H1 (cell line): ENCODE results near the gene SRGAP2C. TPM values are rescaled to one million over a fixed set of nuclear protein-coding genes. Genes with fewer than 3 reads are reported as not detected.
"Not testable (repeated sequence)": the region's sequence is repeated elsewhere in the genome, so short reads cannot be mapped to it uniquely, and the experiment has no call there.

Experiments used
- CTCF ChIA-PET: fragments of 300-600 bp; sonication (Branson Sonifier 250); formaldehyde crosslinking; loops from one replicate; lab custom pipeline; 2021; ENCODE audit not compliant: partially characterized antibody; lab: Charles Lee
- POLR2A ChIA-PET: fragments of 300-600 bp; sonication (Branson Sonifier 250); formaldehyde crosslinking; loops from one replicate; lab custom pipeline; 2021; ENCODE audit warnings: inconsistent platforms; ENCODE audit not compliant: partially characterized antibody; lab: Charles Lee
- DNase-seq, 2 experiments: peaks; one replicate each; pipeline versions ENCODE4 v3.0.0 to v3.0.0-alpha.2; 2010 to 2022; ENCODE audit warnings: low spot score in 2 of 2, low read depth in 1 of 2, mixed read lengths in 1 of 2
- FAIRE-seq: peaks from 2 replicates; lab custom pipeline; 2011; peaks lifted over from hg19 to GRCh38; lab: Jason Lieb, UNC
- H2AFZ ChIP-seq: 2 replicates; pipeline ENCODE4 v1.8.1; 2012; ENCODE audit warnings: low read length, inconsistent platforms
- H2AK5ac ChIP-seq: 2 replicates; pipeline ENCODE4 v1.6.1; 2013; ENCODE audit warnings: low read depth, low read length
- H2BK120ac ChIP-seq: replicated peaks from 2 replicates; pipeline ENCODE3; 2013; ENCODE audit warnings: low read depth, low read length, inconsistent platforms
- H2BK12ac ChIP-seq: 2 replicates; pipeline ENCODE4 v1.6.1; 2013; ENCODE audit warnings: low read depth, low read length
- H2BK15ac ChIP-seq: 2 replicates; pipeline ENCODE4 v1.6.1; 2013; ENCODE audit warnings: low read length
- H2BK20ac ChIP-seq: 2 replicates; pipeline ENCODE4 v1.6.1; 2013; ENCODE audit warnings: low read length
- H2BK5ac ChIP-seq: 2 replicates; pipeline ENCODE4 v1.6.1; 2013; ENCODE audit warnings: low read depth, low read length
- H3K14ac ChIP-seq: 2 replicates; pipeline ENCODE4 v1.6.1; 2013; ENCODE audit warnings: inconsistent platforms; ENCODE audit not compliant: insufficient read length
- H3K18ac ChIP-seq: 2 replicates; pipeline ENCODE4 v1.6.1; 2013; ENCODE audit warnings: low read length; ENCODE audit errors: extremely low read depth
- H3K23ac ChIP-seq: 2 replicates; pipeline ENCODE4 v1.6.1; 2013; ENCODE audit warnings: inconsistent platforms; ENCODE audit not compliant: insufficient read length
- H3K23me2 ChIP-seq: 2 replicates; pipeline ENCODE4 v1.6.1; 2013; ENCODE audit warnings: low read depth, low read length
- H3K27ac ChIP-seq: 2 replicates; pipeline ENCODE4 v1.6.1; 2011; ENCODE audit warnings: low read depth, low read length, inconsistent platforms
- H3K27me3 ChIP-seq, 4 experiments: replicated peaks in 1 of 4; 1 replicate in 1 of 4; 2 replicates in 3 of 4; pipeline versions ENCODE4 v1.6.1 to v1.8.1; 2011 to 2013; ENCODE audit warnings: low read length in 3 of 4, mild to moderate bottlenecking in 3 of 4, inconsistent platforms in 2 of 4, mixed read lengths in 2 of 4, moderate library complexity in 1 of 4; ENCODE audit not compliant: control insufficient read depth in 3 of 4, insufficient read depth in 3 of 4; ENCODE audit errors: extremely low read depth in 1 of 4
- H3K36me3 ChIP-seq, 4 experiments: 2 replicates each; pipeline versions ENCODE4 v1.6.1 to v1.8.1; 2011 to 2013; ENCODE audit warnings: mild to moderate bottlenecking in 4 of 4, low read length in 3 of 4, moderate library complexity in 2 of 4, control low read depth in 1 of 4, inconsistent platforms in 1 of 4; ENCODE audit not compliant: insufficient read depth in 4 of 4, control insufficient read depth in 2 of 4
- H3K4ac ChIP-seq: replicated peaks from 2 replicates; pipeline ENCODE3; 2013; ENCODE audit warnings: low read length, low read depth, mixed read lengths, inconsistent platforms; ENCODE audit not compliant: insufficient read length
- H3K4me1 ChIP-seq, 4 experiments: replicated peaks in 1 of 4; 1 replicate in 1 of 4; 2 replicates in 3 of 4; pipeline versions ENCODE4 v1.6.1 to v1.8.1; 2011 to 2013; ENCODE audit warnings: low read length in 3 of 4, inconsistent platforms in 2 of 4, mixed read lengths in 1 of 4; ENCODE audit not compliant: insufficient read depth in 4 of 4, control insufficient read depth in 3 of 4
- H3K4me2 ChIP-seq, 2 experiments: 2 replicates each; pipeline versions ENCODE4 v1.6.1 to v1.8.1; 2011 to 2013; ENCODE audit warnings: low read depth in 2 of 2, low read length in 2 of 2, control low read depth in 1 of 2, inconsistent platforms in 1 of 2, mild to moderate bottlenecking in 1 of 2; ENCODE audit not compliant: insufficient read depth in 1 of 2
- H3K4me3 ChIP-seq, 4 experiments: fragments of 200-600, 300-600 bp in 1 of 4; sonication (generic), shearing (Covaris generic), sonication (Bioruptor Twin) in 1 of 4; 2 replicates each; pipeline versions ENCODE4 v1.5.1 to v1.8.1; 2011 to 2016; ENCODE audit warnings: low read length in 4 of 4, low read depth in 3 of 4, control low read depth in 2 of 4, inconsistent platforms in 2 of 4, mild to moderate bottlenecking in 2 of 4, mixed read lengths in 1 of 4, moderate library complexity in 1 of 4; ENCODE audit not compliant: insufficient read depth in 2 of 4; ENCODE audit errors: extremely low read depth in 1 of 4
- H3K56ac ChIP-seq: replicated peaks from 2 replicates; pipeline ENCODE3; 2013; ENCODE audit warnings: low read depth, mild to moderate bottlenecking, mixed read lengths, low read length, inconsistent platforms; ENCODE audit not compliant: insufficient read length
- H3K79me1 ChIP-seq: 2 replicates; pipeline ENCODE4 v1.6.1; 2013; ENCODE audit warnings: low read depth, low read length, control low read depth
- H3K79me2 ChIP-seq, 2 experiments: 2 replicates each; pipeline versions ENCODE4 v1.6.1 to v1.8.1; 2012 to 2013; ENCODE audit warnings: low read length in 2 of 2, mild to moderate bottlenecking in 2 of 2, inconsistent platforms in 1 of 2; ENCODE audit not compliant: insufficient read depth in 2 of 2, control insufficient read depth in 1 of 2
- H3K9ac ChIP-seq, 4 experiments: replicated peaks in 1 of 4; 1 replicate in 1 of 4; 2 replicates in 3 of 4; pipeline versions ENCODE4 v1.6.1 to v1.8.1; 2011 to 2013; ENCODE audit warnings: low read depth in 3 of 4, low read length in 3 of 4, control low read depth in 2 of 4, mild to moderate bottlenecking in 2 of 4, moderate library complexity in 2 of 4, inconsistent platforms in 1 of 4; ENCODE audit errors: extremely low read depth in 1 of 4
- H3K9me3 ChIP-seq, 2 experiments: 2 replicates each; pipeline versions ENCODE4 v1.6.1 to v1.8.1; 2012 to 2013; ENCODE audit warnings: mild to moderate bottlenecking in 2 of 2, moderate library complexity in 2 of 2, control low read depth in 1 of 2, inconsistent platforms in 1 of 2, low read depth in 1 of 2, low read length in 1 of 2, mixed read lengths in 1 of 2; ENCODE audit not compliant: insufficient read depth in 2 of 2
- H4K20me1 ChIP-seq, 2 experiments: replicated peaks in 1 of 2; 2 replicates each; pipeline versions ENCODE3 to v1.8.1; 2011 to 2013; ENCODE audit warnings: inconsistent platforms in 2 of 2, low read length in 2 of 2, mild to moderate bottlenecking in 1 of 2; ENCODE audit not compliant: insufficient read depth in 2 of 2, control insufficient read depth in 1 of 2
- H4K5ac ChIP-seq: 2 replicates; pipeline ENCODE4 v1.6.1; 2013; ENCODE audit warnings: low read length, low read depth, mixed read lengths, inconsistent platforms; ENCODE audit not compliant: insufficient read length
- H4K8ac ChIP-seq: 2 replicates; pipeline ENCODE4 v1.8.0; 2013; ENCODE audit warnings: mild to moderate bottlenecking, moderate library complexity, low read length, inconsistent platforms; ENCODE audit not compliant: insufficient read depth; ENCODE audit errors: extremely low read depth
- H4K91ac ChIP-seq: replicated peaks from 2 replicates; pipeline ENCODE3; 2013; ENCODE audit warnings: low read length, mixed read lengths, inconsistent platforms; ENCODE audit not compliant: insufficient read length
- WGBS, 2 experiments: shearing (Covaris generic) in 1 of 2; methylation state at CpG; one replicate each; pipeline versions ENCODE4 v1.1.6 to v1.1.7; 2013 to 2015; ENCODE audit warnings: low lambda C conversion rate in 2 of 2, mixed read lengths in 2 of 2, inconsistent platforms in 1 of 2, low coverage in 1 of 2, missing lambda C conversion rate in 1 of 2; ENCODE audit not compliant: insufficient replicate concordance in 2 of 2, insufficient coverage in 1 of 2, insufficient read length in 1 of 2; ENCODE audit errors: extremely low coverage in 1 of 2, missing lambda C conversion rate in 1 of 2; 5-methylcytosine and 5-hydroxymethylcytosine counted together
- polyA plus RNA-seq, 7 experiments: library from polyadenylated mRNA; depleted of rRNA in 3 of 7; stranded (reverse) in 5 of 7; unstranded in 2 of 7; fragments of >200 nt in 5 of 7; fragments of 200-250 nt in 2 of 7; gene quantifications; 1 replicate in 5 of 7; 2 replicates in 1 of 7; 4 replicates in 1 of 7; pipeline versions ENCODE4 v1.2.1 to v1.2.3, GENCODE V29; 2011 to 2013; ENCODE audit warnings: missing spikeins in 2 of 7, mixed read lengths in 2 of 7
- total RNA-seq: library from RNA; stranded (reverse); fragmentation: NEBNext Ultra II Directional; extraction: Animal tissue kit (Norgen Biotek cat#: 25700); gene quantifications from 2 replicates; pipeline ENCODE4 v1.2.1, GENCODE V29; 2021

SRGAP2C gene
- total and polyA plus RNA-seq, 2 of the 8 experiments (the other 6 are each of a cell fraction or from before 2014, with no cell fraction given) = 2.5 to 25.2 TPM

DNA sequence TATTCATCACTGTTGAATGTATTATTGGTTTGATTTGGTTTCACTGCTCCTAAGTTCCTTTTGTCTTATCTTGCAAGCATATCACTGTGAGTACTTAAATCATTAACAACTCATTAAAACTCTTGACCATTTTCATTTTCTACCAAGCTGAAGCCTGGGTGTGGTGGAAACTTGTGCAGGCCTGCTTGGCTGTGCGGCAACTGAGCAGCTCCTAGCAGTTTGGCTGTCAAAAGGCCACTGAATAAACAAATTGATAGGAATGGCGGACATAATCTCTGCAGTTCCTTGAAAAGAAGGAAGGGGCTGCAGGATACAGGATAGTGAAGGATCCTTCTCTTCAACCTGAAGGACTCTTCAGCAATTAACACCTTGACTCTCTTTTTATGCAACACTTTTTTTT, 26.0 kb downstream of the SRGAP2C start:
- DNase-seq, H2AFZ ChIP-seq, H3K4me3 ChIP-seq, H3K23ac ChIP-seq, H3K27ac ChIP-seq, H2BK12ac ChIP-seq, H3K14ac ChIP-seq, H2BK15ac ChIP-seq, H3K18ac ChIP-seq, FAIRE-seq, H3K36me3 ChIP-seq, H3K4me2 ChIP-seq, H2BK20ac ChIP-seq, H2AK5ac ChIP-seq, CTCF ChIA-PET, H3K23me2 ChIP-seq, H3K4me1 ChIP-seq, H2BK5ac ChIP-seq, H3K4ac ChIP-seq, H4K91ac ChIP-seq, POLR2A ChIA-PET, H3K27me3 ChIP-seq, H3K56ac ChIP-seq, H3K9ac ChIP-seq, H3K79me1 ChIP-seq, H4K8ac ChIP-seq, H4K5ac ChIP-seq, H2BK120ac ChIP-seq, H3K79me2 ChIP-seq, H3K9me3 ChIP-seq, H4K20me1 ChIP-seq: not testable (repeated sequence)
- WGBS, 2 experiments = no CpG with 5 or more reads among the region's 2 CpGs

DNA sequence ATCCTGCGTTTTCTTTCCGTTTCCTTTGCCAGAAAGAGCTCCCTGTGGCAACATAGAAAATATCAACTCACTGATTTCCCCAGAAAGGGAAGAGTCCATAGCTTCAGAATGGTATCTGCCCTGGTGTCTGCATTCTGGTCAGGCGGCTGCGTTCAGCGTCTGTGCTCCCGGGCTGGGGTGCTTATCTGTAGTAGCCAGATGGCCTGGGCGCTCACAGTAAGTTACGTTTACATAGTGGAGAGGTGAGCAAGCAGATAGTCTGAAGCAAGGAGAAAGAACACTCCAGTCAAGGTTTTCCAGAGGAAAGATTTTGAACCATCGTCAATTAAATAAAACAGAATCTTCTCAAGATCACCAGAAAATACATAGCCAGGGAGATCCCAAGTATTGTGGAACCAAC, 28.7 kb downstream of the SRGAP2C start:
- H3K27me3 ChIP-seq, H3K14ac ChIP-seq, H3K79me1 ChIP-seq, H3K56ac ChIP-seq, DNase-seq, H3K18ac ChIP-seq, H4K5ac ChIP-seq, H3K4me2 ChIP-seq, H3K9me3 ChIP-seq, H3K23me2 ChIP-seq, H3K79me2 ChIP-seq, H2BK20ac ChIP-seq, H4K91ac ChIP-seq, H3K36me3 ChIP-seq, H2AFZ ChIP-seq, H3K4me1 ChIP-seq, H3K9ac ChIP-seq, H4K8ac ChIP-seq, H2BK5ac ChIP-seq, H3K4ac ChIP-seq, CTCF ChIA-PET, H2BK120ac ChIP-seq, H3K23ac ChIP-seq, H2AK5ac ChIP-seq, H3K27ac ChIP-seq, H4K20me1 ChIP-seq, FAIRE-seq, H2BK12ac ChIP-seq, H2BK15ac ChIP-seq, H3K4me3 ChIP-seq, POLR2A ChIA-PET: not testable (repeated sequence)
- WGBS, 2 experiments = no CpG with 5 or more reads among the region's 9 CpGs
